HepG2 (cell line): ENCODE measurements around the gene GRB2. TPM values are rescaled to one million over a fixed set of nuclear protein-coding genes. Genes with fewer than 3 reads are reported as not detected.

ENCODE experiments used
- AKAP8 ChIP-seq: sonication (generic); formaldehyde crosslinking; IDR thresholded peaks from 2 replicates; pipeline ENCODE4 v1.5.1; 2020; ENCODE audit warnings: mild to moderate bottlenecking, missing genetic modification reagents
- CAMTA2 ChIP-seq: sonication (generic); formaldehyde crosslinking; IDR thresholded peaks from 2 replicates; pipeline ENCODE4 v1.4.0; 2020; ENCODE audit warnings: mild to moderate bottlenecking, missing genetic modification reagents, borderline replicate concordance
- FOXA1 ChIP-seq, 2 experiments: fragments of 450-650 bp in 1 of 2; sonication (generic) in 1 of 2; formaldehyde crosslinking in 1 of 2; IDR thresholded peaks; 2 replicates each; pipeline versions ENCODE4 v1.4.0 to v1.6.1; 2016 to 2020; ENCODE audit warnings: missing genetic modification reagents in 1 of 2
- GFI1 ChIP-seq: sonication (generic); formaldehyde crosslinking; IDR thresholded peaks from 2 replicates; pipeline ENCODE4 v1.5.0; 2020; ENCODE audit warnings: missing genetic modification reagents, mild to moderate bottlenecking, borderline replicate concordance
- HIVEP1 ChIP-seq: sonication (generic); formaldehyde crosslinking; IDR thresholded peaks from 2 replicates; pipeline ENCODE4 v1.4.0; 2020; ENCODE audit warnings: mild to moderate bottlenecking, missing genetic modification reagents
- IKZF4 ChIP-seq: sonication (generic); formaldehyde crosslinking; IDR thresholded peaks from 2 replicates; pipeline ENCODE4 v1.5.1; 2020; ENCODE audit warnings: borderline replicate concordance, mild to moderate bottlenecking, low read depth, missing genetic modification reagents; ENCODE audit errors: not compliant biosample characterization
- KAT2B ChIP-seq: fragments of 150-350 bp; IDR thresholded peaks from 2 replicates; pipeline ENCODE4 v1.6.1; 2014; ENCODE audit warnings: low read depth, low read length, borderline replicate concordance
- MIXL1 ChIP-seq: IDR thresholded peaks from 2 replicates; pipeline ENCODE4 v1.6.1; 2016
- RBM39 ChIP-seq: fragments of 200-400 bp; formaldehyde crosslinking; IDR thresholded peaks from one replicate; pipeline ENCODE4 v1.6.1; 2018; ENCODE audit warnings: antibody characterized with exemption, mild to moderate bottlenecking, low read depth, low read length; ENCODE audit not compliant: poor library complexity, severe bottlenecking
- SUZ12 ChIP-seq: fragments of 150-350 bp; IDR thresholded peaks from 2 replicates; pipeline ENCODE4 v1.6.1; 2014; ENCODE audit warnings: low read depth, low read length
- ZBTB21 ChIP-seq: sonication (generic); formaldehyde crosslinking; IDR thresholded peaks from 2 replicates; pipeline ENCODE4 v1.4.0; 2020; ENCODE audit warnings: missing genetic modification reagents
- ZMYM2 ChIP-seq: sonication (generic); formaldehyde crosslinking; IDR thresholded peaks from 2 replicates; pipeline ENCODE4 v1.8.0; 2022; ENCODE audit warnings: mild to moderate bottlenecking, missing genetic modification reagents
- ZNF333 ChIP-seq: sonication (generic); formaldehyde crosslinking; IDR thresholded peaks from 2 replicates; pipeline ENCODE4 v1.4.0; 2020; ENCODE audit warnings: mild to moderate bottlenecking, missing genetic modification reagents, borderline replicate concordance
- ZNF414 ChIP-seq: sonication (generic); formaldehyde crosslinking; IDR thresholded peaks from 2 replicates; pipeline ENCODE4 v1.5.0; 2020; ENCODE audit warnings: missing genetic modification reagents
- ZNF503 ChIP-seq: sonication (generic); formaldehyde crosslinking; IDR thresholded peaks from 2 replicates; pipeline ENCODE4 v1.4.0; 2020; ENCODE audit warnings: missing genetic modification reagents
- ZNF629 ChIP-seq: sonication (generic); formaldehyde crosslinking; conservative IDR thresholded peaks from 2 replicates; pipeline ENCODE4 v1.5.0; 2020; ENCODE audit warnings: missing genetic modification reagents
- ZNF687 ChIP-seq: sonication (generic); formaldehyde crosslinking; IDR thresholded peaks from 2 replicates; pipeline ENCODE4 v1.5.1; 2020; ENCODE audit warnings: mild to moderate bottlenecking, missing genetic modification reagents, moderate library complexity
- ZNF749 ChIP-seq: sonication (generic); formaldehyde crosslinking; IDR thresholded peaks from 2 replicates; pipeline ENCODE4 v1.8.0; 2022; ENCODE audit warnings: mild to moderate bottlenecking, missing genetic modification reagents, moderate library complexity, borderline replicate concordance
- ZNF781 ChIP-seq: sonication (generic); formaldehyde crosslinking; IDR thresholded peaks from 2 replicates; pipeline ENCODE4 v1.5.1; 2020; ENCODE audit warnings: borderline replicate concordance, mild to moderate bottlenecking, missing genetic modification reagents; ENCODE audit errors: not compliant biosample characterization
- ZNF83 ChIP-seq: sonication (generic); formaldehyde crosslinking; IDR thresholded peaks from 2 replicates; pipeline ENCODE4 v1.4.0; 2020; ENCODE audit warnings: missing genetic modification reagents, mild to moderate bottlenecking, borderline replicate concordance
- polyA plus RNA-seq, 8 experiments: library from polyadenylated mRNA; depleted of rRNA in 3 of 8; stranded (reverse) in 7 of 8; unstranded in 1 of 8; fragments of >200 nt; fragmentation: Illumina TruSeq in 4 of 8; extraction: Trizol in 4 of 8; gene quantifications; 2 replicates each; pipeline versions ENCODE4 v1.2.1 to v1.2.3, GENCODE V29; 2011 to 2016; ENCODE audit warnings: low read depth in 4 of 8, missing spikeins in 1 of 8, mixed read lengths in 1 of 8; ENCODE audit not compliant: insufficient read depth in 1 of 8
- total RNA-seq, 5 experiments: library from RNA; depleted of rRNA; stranded (reverse); fragments of >200 nt; fragmentation: Illumina TruSeq; extraction: Trizol; gene quantifications; 2 replicates each; pipeline ENCODE4 v1.2.3, GENCODE V29; 2016; ENCODE audit warnings: low read depth in 1 of 5
- TF ChIP-seq, protein P1 (sequence below): sonication (generic); IDR thresholded peaks from 2 replicates; pipeline ENCODE4 v1.6.1; 2016; ENCODE audit warnings: low read depth, borderline replicate concordance

The GRB2 gene
- total and polyA plus RNA-seq, 2 of the 13 experiments (the other 11 are each of a cell fraction or from before 2014, with no cell fraction given) = 84.6 to 92.3 TPM

GRCh38 chr17:75405365-75406221 is at the start of gene GRB2 (continued):
- peak; percentile 33 for TF ChIP-seq ZNF781 (CRISPR knock-in tag)
- TF ChIP-seq RBM39 = peak; percentile 76
- TF ChIP-seq ZNF333 (CRISPR knock-in tag) = peak; percentile 67; the same call in 1 of the 2 replicates
- peak; percentile 49; the same call in 1 of the 2 replicates for TF ChIP-seq ZNF503 (CRISPR knock-in tag)
- TF ChIP-seq ZBTB21 = no peak
- peak; percentile 77; the same call in 1 of the 2 replicates for TF ChIP-seq ZNF414
- no peak for TF ChIP-seq ZMYM2 (CRISPR knock-in tag)
- TF ChIP-seq IKZF4 = peak; percentile 40
- TF ChIP-seq, protein P1, sequence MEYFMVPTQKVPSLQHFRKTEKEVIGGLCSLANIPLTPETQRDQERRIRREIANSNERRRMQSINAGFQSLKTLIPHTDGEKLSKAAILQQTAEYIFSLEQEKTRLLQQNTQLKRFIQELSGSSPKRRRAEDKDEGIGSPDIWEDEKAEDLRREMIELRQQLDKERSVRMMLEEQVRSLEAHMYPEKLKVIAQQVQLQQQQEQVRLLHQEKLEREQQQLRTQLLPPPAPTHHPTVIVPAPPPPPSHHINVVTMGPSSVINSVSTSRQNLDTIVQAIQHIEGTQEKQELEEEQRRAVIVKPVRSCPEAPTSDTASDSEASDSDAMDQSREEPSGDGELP = peak; percentile 75
- no peak for TF ChIP-seq CAMTA2 (CRISPR knock-in tag)
- peak; percentile 98 for TF ChIP-seq GFI1
- peak; percentile 91 for TF ChIP-seq AKAP8 (CRISPR knock-in tag)
- 0 out of 2 replicates have a peak, but pooled peaks have one; percentile 19 for TF ChIP-seq ZNF629 (CRISPR knock-in tag)
- no peak for TF ChIP-seq KAT2B
- no peak for TF ChIP-seq SUZ12
- 0 out of 2 replicates have a peak, but pooled peaks have one; percentile 65 for TF ChIP-seq MIXL1 (CRISPR knock-in tag)
- TF ChIP-seq ZNF83 (CRISPR knock-in tag) = peak; percentile 44; the same call in 1 of the 2 replicates
- TF ChIP-seq ZNF687 (CRISPR knock-in tag) = peak; percentile 81
- no peak for TF ChIP-seq FOXA1 (IDR thresholded peaks at IDR 0.05)
- no peak for TF ChIP-seq FOXA1 (CRISPR knock-in tag; IDR thresholded peaks at IDR 0.05)
- peak; percentile 48; the same call in 1 of the 2 replicates for TF ChIP-seq ZNF749 (CRISPR knock-in tag)
- peak; percentile 45; the same call in 1 of the 2 replicates for TF ChIP-seq HIVEP1 (CRISPR knock-in tag)
